GM12878 (cell line): ENCODE results near the gene NIPAL4.

Experiments used
- ATF3 ChIP-seq: IDR thresholded peaks from 2 replicates; pipeline ENCODE4 v1.6.1; 2011; ENCODE audit warnings: low read depth, mild to moderate bottlenecking, low read length, moderate library complexity, borderline replicate concordance; ENCODE audit errors: extremely low read depth
- CREB1 ChIP-seq: IDR thresholded peaks from 2 replicates; pipeline ENCODE4 v1.6.1; 2012; ENCODE audit warnings: low read depth, mild to moderate bottlenecking, inconsistent platforms
- CTCF ChIP-seq, 3 experiments: IDR thresholded peaks in 2 of 3; conservative IDR thresholded peaks in 1 of 3; 2 replicates each; pipeline ENCODE4 v1.5.1; 2011; ENCODE audit warnings: low read depth in 3 of 3, low read length in 3 of 3, mild to moderate bottlenecking in 3 of 3, control low read depth in 2 of 3, moderate library complexity in 2 of 3, inconsistent platforms in 1 of 3, mixed read lengths in 1 of 3; ENCODE audit not compliant: control insufficient read depth in 2 of 3, insufficient read depth in 1 of 3; ENCODE audit errors: extremely low read depth in 1 of 3
- EGR1 ChIP-seq, 2 experiments: IDR thresholded peaks; 1 replicate in 1 of 2; 2 replicates in 1 of 2; pipeline ENCODE4 v1.6.1; 2011 to 2012; ENCODE audit warnings: low read depth in 2 of 2, low read length in 2 of 2, borderline replicate concordance in 1 of 2, mild to moderate bottlenecking in 1 of 2, moderate library complexity in 1 of 2
- EZH2 ChIP-seq: IDR thresholded peaks from 2 replicates; pipeline ENCODE4 v1.6.1; 2012; ENCODE audit warnings: low read depth, mild to moderate bottlenecking, control low read depth, inconsistent platforms, low read length, borderline replicate concordance; ENCODE audit not compliant: control insufficient read depth
- FOXM1 ChIP-seq: IDR thresholded peaks from 2 replicates; pipeline ENCODE4 v1.6.1; 2012; ENCODE audit warnings: low read depth, mild to moderate bottlenecking, inconsistent platforms, low read length, moderate library complexity
- GABPA ChIP-seq: IDR thresholded peaks from 2 replicates; pipeline ENCODE4 v1.6.1; 2014; ENCODE audit warnings: antibody characterized with exemption, low read depth, mild to moderate bottlenecking, inconsistent platforms
- HDAC2 ChIP-seq: fragments of 200-600 bp; sonication (generic); IDR thresholded peaks from 2 replicates; pipeline ENCODE4 v1.6.1; 2017
- KAT2A ChIP-seq: conservative IDR thresholded peaks from 2 replicates; pipeline ENCODE4 v1.6.1; 2011; ENCODE audit warnings: low read depth, low read length; ENCODE audit not compliant: control insufficient read depth
- POLR2AphosphoS5 ChIP-seq: IDR thresholded peaks from 2 replicates; pipeline ENCODE4 v1.6.1; 2011; ENCODE audit warnings: mild to moderate bottlenecking, low read length, inconsistent platforms
- REST ChIP-seq: IDR thresholded peaks from 2 replicates; pipeline ENCODE4 v1.6.1; 2012; ENCODE audit warnings: mild to moderate bottlenecking, low read depth, low read length
- TBL1XR1 ChIP-seq: IDR thresholded peaks from 2 replicates; pipeline ENCODE4 v1.6.1; 2012; ENCODE audit warnings: low read depth, low read length, improper control_type of control experiment
- TCF7 ChIP-seq: IDR thresholded peaks from 2 replicates; pipeline ENCODE4 v1.6.1; 2014; ENCODE audit warnings: antibody characterized with exemption, borderline replicate concordance
- ZZZ3 ChIP-seq: IDR thresholded peaks from 2 replicates; pipeline ENCODE4 v1.6.1; 2011; ENCODE audit warnings: low read depth; ENCODE audit not compliant: control insufficient read depth, insufficient read length

- TF ChIP-seq REST (no peak), CREB1 (no peak), CTCF (IDR thresholded peaks at IDR 0.05 in 2 of 3, conservative IDR thresholded peaks at IDR 0.05 in 1 of 3; ENCODE audit: control insufficient read depth in 2 of 3, extremely low read depth in 1 of 3, insufficient read depth in 1 of 3, low read depth in 3 of 3, low read length in 3 of 3) (no peak), POLR2AphosphoS5 (no peak), EGR1 (IDR thresholded peaks at IDR 0.05; ENCODE audit: borderline replicate concordance in 1 of 2, low read depth in 2 of 2, low read length in 2 of 2) (no peak), EZH2 (no peak), FOXM1 (no peak), GABPA (no peak), KAT2A (no peak), TBL1XR1 (no peak), ZZZ3 (no peak), HDAC2 (no peak), TCF7 (no peak), ATF3 (no peak)
Measured at GRCh38 chr5:157494178-157494832, 34.3 kb downstream of the NIPAL4 start.
